Liver (tissue), 9 donors: Measurements from ENCODE around the gene C14orf132. TPM values are rescaled to one million over a fixed set of nuclear protein-coding genes. Genes with fewer than 3 reads are reported as not detected.
A peak's percentile ranks its signal among the peaks of the same experiment; 100 is the strongest.

Experiments
- DNase-seq: peaks from one replicate; pipeline ENCODE4 v3.0.0-alpha.2; 2017; ENCODE audit warnings: low spot score
- H3K27ac ChIP-seq, 2 donors: one replicate each; pipeline ENCODE4 v1.7.0; 2013; ENCODE audit warnings: inconsistent platforms in 2 of 2, low read length in 2 of 2, control low read depth in 1 of 2, low read depth in 1 of 2, mild to moderate bottlenecking in 1 of 2
- H3K27me3 ChIP-seq, 4 donors: one replicate each; pipeline versions ENCODE4 v1.6.1 to v1.7.0; 2013; ENCODE audit warnings: low read length in 3 of 4, inconsistent platforms in 1 of 4, mild to moderate bottlenecking in 1 of 4, moderate library complexity in 1 of 4; ENCODE audit not compliant: control insufficient read depth in 4 of 4, insufficient read depth in 4 of 4
- H3K36me3 ChIP-seq, 4 donors: one replicate each; pipeline versions ENCODE4 v1.6.1 to v1.7.0; 2013; ENCODE audit warnings: low read length in 3 of 4, mild to moderate bottlenecking in 3 of 4, low read depth in 1 of 4, moderate library complexity in 1 of 4; ENCODE audit not compliant: control insufficient read depth in 4 of 4, insufficient read depth in 3 of 4
- H3K4me1 ChIP-seq, 4 donors: one replicate each; pipeline versions ENCODE4 v1.6.1 to v1.7.0; 2013; ENCODE audit warnings: low read length in 3 of 4, mild to moderate bottlenecking in 3 of 4, moderate library complexity in 1 of 4; ENCODE audit not compliant: control insufficient read depth in 4 of 4, insufficient read depth in 4 of 4
- H3K4me3 ChIP-seq, 3 donors: one replicate each; pipeline versions ENCODE4 v1.6.1 to v1.7.0; 2013; ENCODE audit warnings: low read length in 3 of 3, control low read depth in 1 of 3, low read depth in 1 of 3, mild to moderate bottlenecking in 1 of 3
- H3K9ac ChIP-seq, 2 donors: one replicate each; pipeline ENCODE4 v1.7.0; 2013; ENCODE audit warnings: low read length in 2 of 2, mild to moderate bottlenecking in 2 of 2, moderate library complexity in 2 of 2, control low read depth in 1 of 2, low read depth in 1 of 2
- H3K9me3 ChIP-seq, 4 donors: one replicate each; pipeline versions ENCODE4 v1.6.1 to v1.7.0; 2013; ENCODE audit warnings: low read length in 3 of 4; ENCODE audit not compliant: control insufficient read depth in 4 of 4
- CTCF ChIP-seq: fragments of 150-350 bp; IDR thresholded peaks from 2 replicates; pipeline ENCODE4 v1.5.1; 2017; ENCODE audit warnings: improper control_type of control experiment, low read depth, low read length; ENCODE audit not compliant: missing input control
- EGR1 ChIP-seq, 2 donors: IDR thresholded peaks; 2 replicates each; pipeline ENCODE4 v1.6.1; 2016 to 2018; ENCODE audit warnings: antibody characterized with exemption in 2 of 2, low read depth in 2 of 2
- FOXA1 ChIP-seq: IDR thresholded peaks from 2 replicates; pipeline ENCODE4 v1.6.1; 2016; ENCODE audit warnings: antibody characterized with exemption
- FOXA2 ChIP-seq: IDR thresholded peaks from 2 replicates; pipeline ENCODE4 v1.6.1; 2016; ENCODE audit warnings: antibody characterized with exemption
- GABPA ChIP-seq, 2 donors: IDR thresholded peaks in 1 of 2; conservative IDR thresholded peaks in 1 of 2; 2 replicates each; pipeline ENCODE4 v1.6.1; 2016; ENCODE audit warnings: antibody characterized with exemption in 2 of 2, mild to moderate bottlenecking in 1 of 2, moderate library complexity in 1 of 2
- HNF4A ChIP-seq, 2 donors: conservative IDR thresholded peaks; 2 replicates each; pipeline ENCODE4 v1.6.1; 2016; ENCODE audit warnings: antibody characterized with exemption in 2 of 2, mild to moderate bottlenecking in 2 of 2
- HNF4G ChIP-seq: IDR thresholded peaks from 2 replicates; pipeline ENCODE4 v1.6.1; 2016; ENCODE audit warnings: antibody characterized with exemption
- MAX ChIP-seq: IDR thresholded peaks from 2 replicates; pipeline ENCODE4 v1.6.1; 2016; ENCODE audit warnings: antibody characterized with exemption
- NR2F2 ChIP-seq: IDR thresholded peaks from 2 replicates; pipeline ENCODE4 v1.6.1; 2016; ENCODE audit warnings: antibody characterized with exemption
- REST ChIP-seq: IDR thresholded peaks from 2 replicates; pipeline ENCODE4 v1.6.1; 2016; ENCODE audit warnings: antibody characterized with exemption, mild to moderate bottlenecking
- SP1 ChIP-seq: IDR thresholded peaks from 2 replicates; pipeline ENCODE4 v1.6.1; 2018; ENCODE audit warnings: antibody characterized with exemption, mild to moderate bottlenecking
- YY1 ChIP-seq: IDR thresholded peaks from 2 replicates; pipeline ENCODE4 v1.6.1; 2016; ENCODE audit warnings: antibody characterized with exemption, mild to moderate bottlenecking
- ZBTB33 ChIP-seq: IDR thresholded peaks from 2 replicates; pipeline ENCODE4 v1.6.1; 2016; ENCODE audit warnings: antibody characterized with exemption
- WGBS: extraction: QIAGEN DNeasy Blood & Tissue Kit; methylation state at CpG from one replicate; pipeline ENCODE4 v1.1.7; 2013; 5-methylcytosine and 5-hydroxymethylcytosine counted together
- polyA plus RNA-seq, 2 donors: library from polyadenylated mRNA; stranded (reverse) in 1 of 2; unstranded in 1 of 2; fragments of 200-250 nt in 1 of 2; fragments of >200 nt in 1 of 2; fragmentation: Nextera tagmentation in 1 of 2; extraction: Ambion mirVana in 1 of 2; gene quantifications; one replicate each; pipeline versions ENCODE4 v1.2.1 to v1.2.3, GENCODE V29; 2013 to 2015
- total RNA-seq, 2 donors: library from RNA; depleted of rRNA; stranded (reverse); fragments of >200 nt; gene quantifications; one replicate each; pipeline ENCODE4 v1.2.3, GENCODE V29; 2014
- donor health status: healthy.
- donor health status: healthy.
- donor health status: healthy.
- donor health status: healthy.
- donor health status: healthy.

Gene C14orf132
- total and polyA plus RNA-seq, 4 donors, result 1.8 to 3.0 (median 2.1) TPM

GRCh38 chr14:96106891-96107290, 67.7 kb downstream of the C14orf132 start (continued):
- TF ChIP-seq REST, result no peak

GRCh38 chr14:96108061-96108795, 69.1 kb downstream of the C14orf132 start:
- Histone ChIP-seq H3K9ac (no peak overlapping the region), H3K27ac (no peak overlapping the region), H3K36me3 (no peaks in the 10 kb centered on the region), H3K4me1 (peaks cover 9 to 19% (median 12%) of the 10 kb centered on the region in 4 donors), H3K9me3 (no peaks in the 10 kb centered on the region), H3K27me3 (no peaks in the 10 kb centered on the region), H3K4me3 (no peak overlapping the region)
- 85% methylated on average over 5 of the region's 5 CpGs for WGBS
- no peak for DNase-seq
- TF ChIP-seq MAX, result no peak
- TF ChIP-seq FOXA2, result no peak
- peak; percentile 5 for TF ChIP-seq CTCF

- Histone ChIP-seq H3K4me1 (peaks cover 9 to 19% (median 12%) of the 10 kb centered on the region in 4 donors), H3K27ac (no peak overlapping the region), H3K9me3 (no peaks in the 10 kb centered on the region), H3K36me3 (no peaks in the 10 kb centered on the region), H3K4me3 (no peak overlapping the region), H3K9ac (no peak overlapping the region), H3K27me3 (no peaks in the 10 kb centered on the region)
- WGBS, result 97% methylated on average over 10 of the region's 10 CpGs
- TF ChIP-seq ZBTB33 (no peak), NR2F2 (no peak), HNF4A (conservative IDR thresholded peaks at IDR 0.05) (no peak), EGR1 (IDR thresholded peaks at IDR 0.05; ENCODE audit: low read depth in 2 of 2) (no peak), GABPA (IDR thresholded peaks at IDR 0.05 in 1 of 2, conservative IDR thresholded peaks at IDR 0.05 in 1 of 2) (no peak), HNF4G (no peak), CTCF (no peak), SP1 (no peak), REST (no peak), FOXA1 (no peak), YY1 (no peak), MAX (no peak)
- DNase-seq, result no peak
Measured at GRCh38 chr14:96108911-96109310, 69.7 kb downstream of the C14orf132 start.
